Measurements from ENCODE around the gene ANKRD28.

The ANKRD28 gene

DNA sequence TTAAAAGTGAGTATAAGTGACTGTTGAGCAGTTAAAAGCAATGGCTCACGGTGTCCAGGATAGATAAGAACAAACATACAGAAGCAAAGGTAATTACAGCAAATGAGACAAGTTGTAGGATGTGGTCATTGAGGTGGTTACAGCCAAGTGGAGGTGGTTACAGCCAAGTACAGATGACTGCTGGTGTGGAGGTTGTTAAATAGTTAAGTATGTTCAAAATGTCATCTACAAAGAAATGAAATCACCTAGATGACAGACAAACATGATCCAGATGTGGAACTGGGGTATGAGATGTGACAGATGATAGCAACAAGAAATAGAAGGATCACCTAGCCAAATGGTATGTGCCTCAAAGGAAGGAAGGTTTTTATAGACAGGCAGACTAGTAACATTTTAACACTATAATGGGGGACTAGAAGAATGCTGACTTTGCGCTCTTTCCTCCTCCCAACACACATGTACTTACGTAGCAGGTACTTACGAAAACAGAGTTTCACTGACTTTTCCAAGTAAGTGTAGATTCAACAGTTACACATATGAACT, 6.8 kb upstream of the ANKRD28 start:
- no peak for DNase-seq (ENCODE audit: low read depth in 2 of 2, low spot score in 1 of 2)

- no peak for DNase-seq (ENCODE audit: low read depth in 2 of 2, low spot score in 1 of 2)
Measured at GRCh38 chr3:15803921-15804320, 6.1 kb upstream of the ANKRD28 start.

DNA sequence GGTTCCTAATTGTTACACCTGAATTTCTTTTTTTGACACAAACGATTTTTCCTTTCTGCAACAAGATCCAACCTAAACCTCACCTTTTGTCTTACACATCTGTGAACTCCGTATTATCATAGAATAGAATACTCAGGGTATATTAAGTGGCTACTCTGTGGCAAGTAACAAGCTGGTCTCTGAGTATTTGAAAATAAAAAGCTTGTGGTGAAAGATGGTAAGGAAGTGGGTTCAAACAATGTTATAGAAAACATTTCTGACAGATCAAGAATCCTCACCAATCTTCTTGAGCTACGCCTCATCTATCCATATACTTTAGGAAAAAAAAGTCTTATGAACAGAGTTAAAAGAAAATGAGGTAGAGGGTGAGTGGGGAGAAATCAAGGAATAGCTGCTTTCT, 3.5 kb upstream of the ANKRD28 start:
- DNase-seq (ENCODE audit: low read depth in 2 of 2, low spot score in 1 of 2): no peak

DNA sequence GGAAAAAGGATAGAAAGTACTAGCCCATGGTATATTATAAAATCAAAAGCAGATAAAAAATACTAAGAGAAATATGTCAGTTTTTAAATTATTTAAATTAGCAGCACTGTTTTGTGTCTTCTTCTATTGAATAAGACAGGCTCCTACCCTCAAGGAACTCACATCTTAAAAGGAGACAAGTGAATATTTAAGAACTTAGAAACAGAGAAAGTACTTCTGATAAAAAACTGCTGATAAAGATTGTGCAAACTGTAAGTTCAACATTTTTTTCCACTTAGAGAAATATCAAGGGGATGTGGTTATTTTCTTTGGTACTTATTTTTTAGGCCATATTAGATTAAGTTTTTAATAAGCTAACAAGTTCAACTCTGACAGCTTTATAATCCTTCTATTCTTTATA, 3.0 kb upstream of the ANKRD28 start:
- no peak for DNase-seq (ENCODE audit: low read depth in 2 of 2, low spot score in 1 of 2)

- DNase-seq (ENCODE audit: low read depth in 2 of 2, low spot score in 1 of 2): no peak
Measured at GRCh38 chr3:15800327-15800726, 2.5 kb upstream of the ANKRD28 start.

- no peak for DNase-seq (ENCODE audit: low read depth in 2 of 2, low spot score in 1 of 2)
Measured at GRCh38 chr3:15798533-15799245, 910 bp upstream of the ANKRD28 start.

DNA sequence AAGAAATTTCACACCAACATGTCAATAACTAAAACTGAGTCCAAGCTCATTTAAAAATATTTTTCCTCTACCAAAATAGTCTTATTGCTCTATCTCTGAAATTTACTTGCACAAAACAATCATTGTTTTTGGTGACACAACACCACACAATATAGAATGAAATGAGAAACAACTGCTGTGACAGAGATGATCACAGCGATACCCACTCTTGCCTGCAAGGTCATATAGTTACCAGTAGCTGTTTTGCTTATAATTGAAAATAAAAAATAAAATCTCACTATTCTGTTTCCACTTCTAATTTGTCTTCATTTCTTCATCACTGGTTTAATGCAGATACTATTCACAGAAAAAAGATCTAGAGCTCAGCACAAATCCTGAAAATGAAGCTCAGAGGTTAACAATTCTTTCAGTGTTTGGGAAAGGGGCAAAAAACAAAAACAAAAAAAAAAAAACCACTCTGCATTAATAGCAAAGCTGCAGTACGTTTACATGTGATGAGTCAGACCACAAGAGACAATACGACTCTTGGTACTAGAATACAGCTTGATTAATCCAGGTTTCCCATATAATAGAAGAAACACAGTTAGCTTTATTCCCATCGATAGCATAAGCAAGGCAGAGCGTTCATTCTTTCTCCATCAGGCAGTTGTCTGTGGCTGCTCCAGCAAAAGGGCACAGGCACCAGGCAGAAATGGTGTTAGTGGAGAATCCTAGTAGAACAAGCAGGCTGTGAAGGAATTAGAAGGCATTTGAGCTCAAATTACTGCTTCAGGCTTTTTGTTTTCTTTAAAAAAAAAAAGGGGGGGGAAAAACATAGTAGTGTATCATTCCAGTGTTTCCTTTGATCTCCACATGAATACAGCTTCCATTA, 773 bp downstream of the ANKRD28 start:
- no peak for DNase-seq (ENCODE audit: low read depth in 2 of 2, low spot score in 1 of 2)

- no peak for DNase-seq (ENCODE audit: low read depth in 2 of 2, low spot score in 1 of 2)
Measured at GRCh38 chr3:15796331-15796730, 1.4 kb downstream of the ANKRD28 start.

DNA sequence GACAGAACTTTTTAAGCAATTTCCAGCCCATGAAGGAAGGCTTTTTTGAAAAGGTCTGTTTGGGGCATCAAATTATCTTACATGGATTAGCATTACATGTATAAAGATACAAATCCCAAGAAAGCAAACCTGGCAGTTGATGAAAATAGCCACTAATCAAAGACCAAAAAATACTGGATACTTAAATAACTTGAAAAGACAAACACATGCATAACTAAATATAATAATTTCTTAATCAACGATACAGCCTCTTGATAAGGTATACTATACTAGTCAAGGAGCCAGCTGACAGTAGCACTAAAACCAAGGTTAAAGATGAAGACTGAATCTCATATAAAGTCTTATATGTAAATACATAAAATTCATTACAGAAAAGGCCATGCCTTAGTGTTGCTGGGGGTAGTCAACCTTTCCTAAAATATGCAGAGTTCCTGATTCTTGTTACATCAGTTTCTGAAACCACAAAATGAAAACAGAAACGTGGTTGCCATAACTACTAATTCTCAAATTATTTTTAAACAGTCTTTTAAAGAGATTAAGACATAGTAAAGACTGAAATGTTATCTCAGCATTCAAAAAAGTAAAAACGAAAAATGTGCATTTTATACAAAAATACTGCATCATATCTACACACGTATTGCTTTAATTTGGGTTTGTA, 2.0 kb downstream of the ANKRD28 start:
- DNase-seq (ENCODE audit: low read depth in 2 of 2, low spot score in 1 of 2): no peak

- DNase-seq (ENCODE audit: low read depth in 2 of 2, low spot score in 1 of 2): no peak
Measured at GRCh38 chr3:15794842-15795650, 2.7 kb downstream of the ANKRD28 start.

DNA sequence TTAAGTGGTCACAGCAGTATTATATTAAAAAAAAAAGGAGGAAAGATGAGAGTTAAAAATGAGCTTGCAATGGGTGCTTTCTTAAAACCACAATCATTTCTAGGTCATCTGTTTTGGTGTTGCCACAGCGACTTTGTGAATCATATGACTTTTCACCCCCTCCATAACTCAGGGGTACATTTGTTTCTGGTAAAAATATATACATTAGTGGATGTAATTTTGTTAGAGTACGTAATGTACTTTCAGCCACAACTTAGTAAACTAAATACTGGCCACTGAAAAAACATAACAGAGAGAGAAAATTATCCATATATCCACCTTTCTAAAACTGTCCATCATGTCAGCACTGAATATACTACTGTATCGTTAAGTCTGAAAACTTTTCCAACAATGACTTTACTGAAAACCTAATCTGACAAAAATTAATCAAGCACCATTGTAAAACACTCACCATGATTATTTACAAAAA, 3.4 kb downstream of the ANKRD28 start:
- no peak for DNase-seq (ENCODE audit: low read depth in 2 of 2, low spot score in 1 of 2)

GRCh38 chr3:15791525-15791924, 6.3 kb downstream of the ANKRD28 start:
- no peak for DNase-seq (ENCODE audit: low read depth in 2 of 2, low spot score in 1 of 2)

GRCh38 chr3:15787941-15788340, 9.8 kb downstream of the ANKRD28 start:
- no peak for DNase-seq (ENCODE audit: low read depth in 2 of 2, low spot score in 1 of 2)

DNA sequence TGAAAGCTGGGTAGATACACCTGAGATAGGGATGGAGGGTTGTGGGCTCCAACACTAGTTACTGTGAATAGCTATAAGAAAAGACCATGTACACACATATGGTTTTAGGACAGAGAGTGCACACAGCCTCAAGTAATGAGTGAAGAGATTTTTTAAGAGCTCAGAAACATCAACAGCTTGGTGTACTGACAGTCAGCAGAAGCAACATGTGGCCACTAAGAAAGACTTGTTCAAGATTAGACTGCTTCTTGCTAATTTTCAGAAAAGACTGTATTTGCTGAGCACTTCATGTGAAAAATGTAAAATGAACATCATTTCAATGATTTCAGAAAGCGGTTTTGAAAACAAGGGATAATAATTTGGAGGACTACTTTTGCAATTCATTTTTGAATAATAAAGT, 10.3 kb downstream of the ANKRD28 start:
- no peak for DNase-seq (ENCODE audit: low read depth in 2 of 2, low spot score in 1 of 2)

DNA sequence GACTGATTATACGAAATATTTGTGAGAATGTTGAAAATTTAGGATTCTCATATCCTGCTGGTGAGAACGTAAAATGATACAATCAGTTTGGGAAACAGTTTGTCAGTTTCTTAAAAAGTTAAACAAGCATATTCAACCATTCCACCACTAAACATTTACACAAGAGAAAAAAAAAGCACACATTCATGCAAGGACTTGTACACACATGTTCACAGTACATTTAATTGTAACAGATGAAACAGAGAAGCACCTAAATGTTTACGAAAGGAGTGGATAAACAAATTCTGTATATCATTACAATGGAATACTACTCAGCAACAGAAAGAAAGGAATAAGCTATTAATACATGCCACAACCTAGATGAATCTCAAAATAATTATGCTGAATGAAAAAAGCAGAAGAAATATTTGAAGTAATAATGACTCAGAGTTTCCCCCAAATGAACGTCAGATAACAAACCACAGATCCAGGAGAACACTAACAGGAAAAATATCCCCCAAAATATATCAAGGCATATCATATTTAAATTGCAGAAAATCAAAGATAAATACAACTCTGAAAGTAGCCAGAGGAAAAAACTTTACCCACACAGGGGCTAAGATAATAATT, 14.3 kb downstream of the ANKRD28 start:
- DNase-seq (ENCODE audit: low read depth in 2 of 2, low spot score in 1 of 2): no peak

GRCh38 chr3:15782429-15782828, 15.3 kb downstream of the ANKRD28 start:
- no peak for DNase-seq (ENCODE audit: low read depth in 2 of 2, low spot score in 1 of 2)

- DNase-seq (ENCODE audit: low read depth in 2 of 2, low spot score in 1 of 2): no peak
Measured at GRCh38 chr3:15781637-15782402, 16.0 kb downstream of the ANKRD28 start.

GRCh38 chr3:15781131-15781530, 16.6 kb downstream of the ANKRD28 start:
- no peak for DNase-seq (ENCODE audit: low read depth in 2 of 2, low spot score in 1 of 2)

DNA sequence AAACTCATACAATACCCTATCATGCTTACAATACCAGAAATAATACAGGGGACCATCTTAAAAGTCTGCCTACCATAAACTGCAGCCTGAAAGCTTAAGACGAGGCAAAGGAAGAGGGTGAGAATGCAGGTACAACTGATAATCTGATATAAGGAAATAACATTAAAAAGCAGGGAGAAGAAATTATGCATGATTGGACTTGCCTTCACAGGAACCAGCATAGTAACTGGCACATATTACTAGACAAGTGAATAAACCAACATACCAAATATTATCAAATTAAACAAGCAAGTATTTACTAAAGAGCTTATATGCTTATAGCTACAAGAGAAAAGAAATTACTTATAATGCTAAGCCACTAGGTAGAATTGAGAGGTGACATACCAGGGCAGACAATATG, 18.7 kb downstream of the ANKRD28 start:
- no peak for DNase-seq (ENCODE audit: low read depth in 2 of 2, low spot score in 1 of 2)

All from stimulated activated CD8-positive, alpha-beta memory T cell treated with anti-CD3 and anti-CD28 coated beads, Interleukin-4, amount 100 ng/mL, for 4 hours (primary cell).